Measurements from ENCODE around the gene CRY2. TPM values are rescaled to one million over a fixed set of nuclear protein-coding genes. Genes with fewer than 3 reads are reported as not detected.

CRY2 gene
- total RNA-seq, 1 donor = 14.7 TPM

GRCh38 chr11:45843158-45843924, 3.9 kb upstream of the CRY2 start:
- no peak overlapping the region for H3K4me3 ChIP-seq (ENCODE audit: low read depth, low read length)
- DNase-seq (ENCODE audit: low read depth) = peak; percentile 92

GRCh38 chr11:45844822-45845578, 2.3 kb upstream of the CRY2 start:
- no peak for DNase-seq (ENCODE audit: low read depth)
- TF ChIP-seq, protein P1, sequence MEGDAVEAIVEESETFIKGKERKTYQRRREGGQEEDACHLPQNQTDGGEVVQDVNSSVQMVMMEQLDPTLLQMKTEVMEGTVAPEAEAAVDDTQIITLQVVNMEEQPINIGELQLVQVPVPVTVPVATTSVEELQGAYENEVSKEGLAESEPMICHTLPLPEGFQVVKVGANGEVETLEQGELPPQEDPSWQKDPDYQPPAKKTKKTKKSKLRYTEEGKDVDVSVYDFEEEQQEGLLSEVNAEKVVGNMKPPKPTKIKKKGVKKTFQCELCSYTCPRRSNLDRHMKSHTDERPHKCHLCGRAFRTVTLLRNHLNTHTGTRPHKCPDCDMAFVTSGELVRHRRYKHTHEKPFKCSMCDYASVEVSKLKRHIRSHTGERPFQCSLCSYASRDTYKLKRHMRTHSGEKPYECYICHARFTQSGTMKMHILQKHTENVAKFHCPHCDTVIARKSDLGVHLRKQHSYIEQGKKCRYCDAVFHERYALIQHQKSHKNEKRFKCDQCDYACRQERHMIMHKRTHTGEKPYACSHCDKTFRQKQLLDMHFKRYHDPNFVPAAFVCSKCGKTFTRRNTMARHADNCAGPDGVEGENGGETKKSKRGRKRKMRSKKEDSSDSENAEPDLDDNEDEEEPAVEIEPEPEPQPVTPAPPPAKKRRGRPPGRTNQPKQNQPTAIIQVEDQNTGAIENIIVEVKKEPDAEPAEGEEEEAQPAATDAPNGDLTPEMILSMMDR (IDR thresholded peaks at IDR 0.05; ENCODE audit: insufficient read depth, low read depth, low read length) = no peak
- no peak overlapping the region for H3K4me3 ChIP-seq (ENCODE audit: low read depth, low read length)

More at GRCh38 chr11:45843158-45843924, 3.9 kb upstream of the CRY2 start:
- TF ChIP-seq, protein P1 (IDR thresholded peaks at IDR 0.05; ENCODE audit: insufficient read depth, low read depth, low read length) = peak; percentile 95

- no peak for DNase-seq (ENCODE audit: low read depth)
- no peak overlapping the region for H3K4me3 ChIP-seq (ENCODE audit: low read depth, low read length)
- TF ChIP-seq, protein P1 (IDR thresholded peaks at IDR 0.05; ENCODE audit: insufficient read depth, low read depth, low read length) = no peak
Observed at GRCh38 chr11:45846174-45846675, 1.1 kb upstream of the CRY2 start.

DNA sequence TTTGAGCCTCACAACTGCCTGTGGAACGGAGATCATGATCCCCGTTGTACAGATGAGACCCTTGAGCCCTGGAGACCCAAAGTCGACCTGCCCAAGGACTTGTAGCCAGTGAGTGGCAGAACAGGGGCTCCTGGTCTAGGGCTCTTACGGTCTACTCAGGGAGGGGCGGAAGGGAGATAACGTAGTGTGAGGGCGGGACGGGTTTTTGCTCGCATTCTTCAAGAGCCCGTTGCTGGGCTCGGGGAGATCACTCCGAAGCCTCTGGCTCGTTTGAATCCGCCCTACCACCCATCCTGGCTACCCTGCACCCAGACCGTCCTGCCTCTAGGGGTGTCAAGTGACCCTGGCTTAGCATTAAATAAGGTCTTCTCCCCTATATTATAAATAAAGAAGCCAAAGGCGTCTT, 639 bp downstream of the CRY2 start:
- TF ChIP-seq, protein P1 (IDR thresholded peaks at IDR 0.05; ENCODE audit: insufficient read depth, low read depth, low read length) = no peak
- peak overlapping the region; percentile 92 for H3K4me3 ChIP-seq (ENCODE audit: low read depth, low read length)
- peak; percentile 80 for DNase-seq (ENCODE audit: low read depth)

DNA sequence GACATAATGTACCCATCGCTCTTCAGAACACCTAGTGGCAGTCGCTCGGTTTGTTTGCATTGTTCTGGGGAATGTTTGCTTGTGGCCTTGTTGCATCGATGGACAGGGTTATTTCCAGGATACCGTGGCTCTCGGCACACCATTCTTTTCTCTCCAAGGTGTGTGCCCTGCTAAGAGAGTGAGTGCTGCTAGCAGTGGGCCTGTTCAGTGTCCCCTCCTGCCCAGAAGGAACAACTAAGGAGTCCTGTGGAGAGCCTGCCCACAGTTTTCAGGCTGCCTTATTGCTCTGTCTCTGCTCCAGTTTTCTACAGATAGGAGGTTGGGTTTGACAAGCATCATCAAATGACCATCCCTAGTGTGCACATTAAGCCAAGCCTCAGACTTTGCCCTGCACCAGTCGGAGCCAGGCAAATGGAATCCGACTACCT, 1.4 kb downstream of the CRY2 start:
- TF ChIP-seq, protein P1 (IDR thresholded peaks at IDR 0.05; ENCODE audit: insufficient read depth, low read depth, low read length) = no peak
- peak overlapping the region; percentile 92 for H3K4me3 ChIP-seq (ENCODE audit: low read depth, low read length)
- DNase-seq (ENCODE audit: low read depth) = no peak

- DNase-seq (ENCODE audit: low read depth) = peak; percentile 18
- TF ChIP-seq, protein P1 (IDR thresholded peaks at IDR 0.05; ENCODE audit: insufficient read depth, low read depth, low read length) = no peak
- no peak overlapping the region for H3K4me3 ChIP-seq (ENCODE audit: low read depth, low read length)
Observed at GRCh38 chr11:45850446-45850845, 3.2 kb downstream of the CRY2 start.
